ENCODE measurements around the gene BARHL1. TPM values are rescaled to one million over a fixed set of nuclear protein-coding genes. Genes with fewer than 3 reads are reported as not detected.

Gene BARHL1
- total RNA-seq, 1 experiment from 2014 or later: not detected

DNA sequence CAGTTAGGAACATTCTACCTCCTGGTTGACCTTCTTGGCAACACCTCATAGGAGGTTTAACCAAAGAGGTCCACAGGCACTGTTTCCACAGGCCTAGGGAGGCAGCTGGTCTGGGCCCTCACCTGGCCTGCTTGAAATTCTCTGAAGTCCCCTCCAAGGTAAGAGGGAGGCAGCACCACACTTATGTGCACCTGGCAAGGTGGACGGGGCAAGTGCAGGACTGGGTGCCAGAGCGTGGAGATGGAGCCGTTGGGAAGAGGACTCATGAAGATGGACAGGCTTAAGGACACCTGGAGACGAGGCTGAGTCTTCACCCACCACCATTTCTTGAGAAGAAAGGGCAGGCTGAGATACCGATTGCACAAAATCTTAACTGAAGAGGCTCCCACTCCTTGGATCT is 6.6 kb upstream of the BARHL1 start:
- Histone ChIP-seq H2BK15ac (ENCODE audit: low read depth, low read length) (no peak overlapping the region), H3K9ac (ENCODE audit: extremely low read depth, insufficient read length, low read length) (no peak overlapping the region), H3K4ac (ENCODE audit: low read depth, low read length) (no peak overlapping the region), H4K8ac (replicated peaks; ENCODE audit: insufficient read length, low read depth, low read length) (no peak overlapping the region), H3K9me3 (ENCODE audit: control insufficient read depth, low read depth, low read length) (no peaks in the 10 kb centered on the region), H3K4me1 (ENCODE audit: insufficient read depth, low read length) (no peaks in the 10 kb centered on the region; the same call in 1 of the 2 replicates), H3K27me3 (ENCODE audit: insufficient read depth, low read length) (peaks cover 53% of the 10 kb centered on the region), H3T11ph (ENCODE audit: low read length) (no peak overlapping the region), H2BK12ac (ENCODE audit: insufficient read length, low read depth, low read length) (no peak overlapping the region), H2AFZ (ENCODE audit: low read length) (no peak overlapping the region), H3K79me2 (ENCODE audit: insufficient read depth, low read length) (no peaks in the 10 kb centered on the region), H3K27ac (ENCODE audit: insufficient read length, low read depth, low read length) (no peak overlapping the region), H3K56ac (ENCODE audit: insufficient read length, low read depth, low read length) (no peak overlapping the region), H3K79me1 (ENCODE audit: insufficient read depth, low read depth, low read length, poor library complexity, severe bottlenecking) (no peaks in the 10 kb centered on the region), H2BK20ac (ENCODE audit: low read depth, low read length, poor library complexity, severe bottlenecking) (no peak overlapping the region), H3K23ac (ENCODE audit: insufficient read length, low read depth, low read length) (no peak overlapping the region), H3K23me2 (ENCODE audit: insufficient read length, low read depth, low read length, poor library complexity, severe bottlenecking) (peaks cover 10% of the 10 kb centered on the region), H2AK5ac (ENCODE audit: insufficient read length, low read length) (no peak overlapping the region), H3K14ac (ENCODE audit: insufficient read depth, low read length) (no peak overlapping the region), H3K18ac (ENCODE audit: insufficient read length, low read depth, low read length) (no peak overlapping the region), H2BK5ac (ENCODE audit: insufficient read length, low read length) (no peak overlapping the region), H4K20me1 (ENCODE audit: control insufficient read depth, insufficient read depth, insufficient read length) (no peaks in the 10 kb centered on the region), H4K5ac (ENCODE audit: insufficient read length, low read depth, low read length) (no peak overlapping the region), H3K4me2 (ENCODE audit: insufficient read depth, insufficient read length, low read length) (no peak overlapping the region), H4K91ac (ENCODE audit: insufficient read length, low read depth, low read length) (no peak overlapping the region), H2BK120ac (ENCODE audit: low read depth, low read length, poor library complexity, severe bottlenecking) (no peak overlapping the region)
- peaks cover 10 to 24% of the 10 kb centered on the region in 2 experiments for H3K4me1 Mint-ChIP-seq
- no peak overlapping the region for H3K4me3 Mint-ChIP-seq
- TF ChIP-seq CTCF (conservative IDR thresholded peaks at IDR 0.05): no peak
- H3K27me3 Mint-ChIP-seq (ENCODE audit: low read depth): peaks cover 66% of the 10 kb centered on the region
- no peak overlapping the region for H3K27ac Mint-ChIP-seq
- no peak for DNase-seq
- no CpG with 5 or more reads among the region's 5 CpGs for WGBS (ENCODE audit: extremely low coverage, insufficient read length, low lambda C conversion rate)
- H3K36me3 Mint-ChIP-seq (ENCODE audit: insufficient read depth in 1 of 3, low read depth in 3 of 3): no peaks in the 10 kb centered on the region
- H3K9me3 Mint-ChIP-seq: no peaks in the 10 kb centered on the region; a peak in 3 of 5 replicates
